Lower leg skin (tissue), 4 donors: ENCODE measurements around the gene HOXC9. TPM values are rescaled to one million over a fixed set of nuclear protein-coding genes. Genes with fewer than 3 reads are reported as not detected.

Experiments
- DNase-seq, 2 donors: peaks; one replicate each; pipeline ENCODE4 v3.0.0-alpha.2; 2019; ENCODE audit warnings: low spot score in 2 of 2
- H3K4me3 ChIP-seq: fragments of 200-600 bp; sonication (generic); 2 replicates; pipeline ENCODE4 v1.5.1; 2017; ENCODE audit warnings: mild to moderate bottlenecking, low read depth; ENCODE audit not compliant: poor library complexity, severe bottlenecking
- CTCF ChIP-seq, 3 donors: fragments of 450-650 bp; IDR thresholded peaks; one replicate each; pipeline ENCODE4 v1.5.1; 2016; ENCODE audit warnings: antibody characterized with exemption in 3 of 3, mild to moderate bottlenecking in 3 of 3, moderate library complexity in 2 of 3
- POLR2A ChIP-seq, 2 donors: fragments of 450-650 bp; IDR thresholded peaks; one replicate each; pipeline ENCODE4 v1.6.1; 2016 to 2017; ENCODE audit warnings: antibody characterized with exemption in 2 of 2, mild to moderate bottlenecking in 1 of 2, moderate library complexity in 1 of 2
- WGBS, 2 donors: methylation state at CpG; one replicate each; pipeline ENCODE4 v1.1.5; 2018; 5-methylcytosine and 5-hydroxymethylcytosine counted together
- intact Hi-C: fragments of 100-400 bp; cut with DNase I; formaldehyde crosslinking; loops from one replicate; pipeline ENCODE4 v1.15.0; 2023; ENCODE audit warnings: low total_unique reads
- total RNA-seq, 4 donors: library from RNA; depleted of rRNA; stranded (reverse); fragments of >200 nt; gene quantifications; one replicate each; pipeline ENCODE4 v1.1.0, GENCODE V29; 2016

The HOXC9 gene
- total RNA-seq, 4 donors from 2014 or later = 9.6 to 16.8 (median 11.7) TPM

DNA sequence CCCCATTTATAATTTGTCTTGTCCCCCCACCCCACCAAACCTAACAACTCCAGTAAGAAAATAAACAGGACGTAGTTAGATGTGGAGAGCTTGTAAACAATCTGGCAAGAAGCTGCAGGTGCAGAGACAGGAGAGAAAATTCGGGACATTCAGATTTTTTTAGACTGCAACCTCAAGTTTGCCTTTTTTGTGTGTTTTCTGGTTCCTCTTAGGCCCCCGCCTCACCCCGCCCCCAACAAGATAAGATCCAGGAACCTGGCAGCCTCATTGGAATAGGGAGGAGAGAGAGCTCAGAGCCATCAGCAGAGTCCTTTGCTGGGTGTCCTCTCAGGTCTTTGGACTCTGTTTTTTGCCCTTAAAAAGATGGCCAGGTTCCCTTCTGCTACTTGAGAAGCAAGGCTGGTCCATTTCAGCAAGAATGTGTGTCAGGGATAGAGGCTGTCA is 12.2 kb upstream of the HOXC9 start:
- WGBS, 2 donors = 14 to 15% methylated on average over 4 of the region's 4 CpGs
- TF ChIP-seq POLR2A (IDR thresholded peaks at IDR 0.05) (no peak), CTCF (IDR thresholded peaks at IDR 0.05) (no peak)
- intact Hi-C loops = no loop called here
- no peak for DNase-seq
- no peak overlapping the region for H3K4me3 ChIP-seq

DNA sequence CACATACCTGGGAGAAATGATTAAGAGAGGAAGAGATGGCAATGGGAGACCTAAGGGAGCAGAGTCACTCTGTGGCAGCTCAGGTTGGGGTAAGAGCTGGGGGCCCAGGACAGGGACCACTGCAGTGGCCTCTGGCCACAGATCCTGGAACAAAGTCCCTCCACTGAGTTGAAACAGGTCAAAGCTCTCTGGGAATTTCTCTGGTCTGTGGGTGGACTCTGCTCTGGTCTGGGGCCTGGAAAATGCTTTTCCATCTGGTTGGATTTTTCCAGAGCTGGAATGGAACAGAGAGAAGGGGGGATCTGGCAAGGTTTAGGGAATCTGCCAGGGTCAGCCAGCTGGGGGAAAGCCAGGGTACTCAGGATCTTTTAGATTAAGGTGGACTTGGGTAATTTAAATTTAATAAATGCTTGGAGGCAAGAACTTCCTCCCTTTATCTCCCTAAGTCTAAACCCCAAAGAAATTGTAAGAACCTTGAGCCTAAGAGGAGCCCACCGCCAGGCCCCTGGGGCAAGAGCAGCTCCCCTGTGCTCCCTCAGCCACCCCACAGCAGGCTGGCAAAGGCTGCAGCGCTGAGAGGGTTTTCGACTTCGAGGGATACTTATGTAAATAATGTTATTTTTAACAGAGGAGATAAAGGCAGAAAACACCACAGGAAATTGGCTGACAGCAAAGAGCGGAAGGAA is 11.3 kb upstream of the HOXC9 start:
- TF ChIP-seq POLR2A (IDR thresholded peaks at IDR 0.05) = no peak
- TF ChIP-seq CTCF (IDR thresholded peaks at IDR 0.05) = no peak
- DNase-seq = no peak
- intact Hi-C loops = no loop called here
- 4 to 8% methylated on average over 5 of the region's 5 CpGs for WGBS, 2 donors
- no peak overlapping the region for H3K4me3 ChIP-seq

- WGBS, 2 donors = 5 to 13% methylated on average over 28 of the region's 28 CpGs
- no peak for DNase-seq
- intact Hi-C loops = no loop called here
- TF ChIP-seq POLR2A (IDR thresholded peaks at IDR 0.05) (no peak), CTCF (IDR thresholded peaks at IDR 0.05) (no peak)
- no peak overlapping the region for H3K4me3 ChIP-seq
Observed at GRCh38 chr12:53989227-53990113, 10.5 kb upstream of the HOXC9 start.

DNA sequence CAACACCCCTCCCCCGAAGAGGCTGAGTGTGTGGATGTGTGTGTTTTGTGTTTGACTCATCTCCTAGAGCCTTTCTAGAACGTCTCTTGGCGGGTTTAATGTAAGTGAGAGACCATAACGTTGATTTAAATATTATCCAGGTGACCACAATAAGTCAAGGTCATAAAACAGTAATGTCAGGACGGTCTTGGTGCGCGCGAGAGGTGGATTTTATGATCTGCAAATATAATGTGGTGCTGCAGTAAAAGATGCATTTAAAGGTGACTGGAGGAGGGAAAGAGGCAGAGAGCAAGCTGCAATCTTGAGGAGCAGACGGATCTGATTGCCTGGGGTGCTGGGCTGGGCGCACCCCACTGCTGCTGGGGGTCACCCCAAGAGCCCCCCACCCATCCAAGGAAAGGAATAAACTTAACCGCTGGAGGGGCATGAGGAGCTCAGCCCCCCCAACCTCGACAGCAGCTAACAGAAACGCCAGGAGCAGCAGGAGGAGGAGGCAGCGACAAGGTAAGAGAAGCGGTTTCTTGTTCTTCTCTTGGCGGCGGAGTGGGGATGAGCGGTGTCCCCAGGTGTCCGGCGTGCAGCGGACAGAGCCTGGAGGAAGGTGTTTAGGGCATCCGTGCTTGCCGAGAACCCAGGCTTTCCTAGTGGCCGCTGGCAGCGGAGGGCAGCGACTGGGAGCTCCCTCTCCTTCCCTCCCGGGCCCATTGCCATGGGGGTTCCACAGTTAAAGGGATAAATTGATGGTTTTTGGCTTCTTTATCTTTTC is 9.5 kb upstream of the HOXC9 start:
- 31 to 42% methylated on average over 26 to 27 of the region's 27 CpGs for WGBS, 2 donors
- intact Hi-C loops = no loop called here
- TF ChIP-seq POLR2A (IDR thresholded peaks at IDR 0.05) (no peak), CTCF (IDR thresholded peaks at IDR 0.05) (no peak)
- DNase-seq = no peak
- H3K4me3 ChIP-seq = no peak overlapping the region

GRCh38 chr12:53991077-53991460 is 8.9 kb upstream of the HOXC9 start:
- H3K4me3 ChIP-seq = no peak overlapping the region
- intact Hi-C loops = no loop called here
- 12 to 25% methylated on average over 8 of the region's 8 CpGs for WGBS, 2 donors
- no peak for TF ChIP-seq CTCF (IDR thresholded peaks at IDR 0.05)
- TF ChIP-seq POLR2A (IDR thresholded peaks at IDR 0.05) = no peak
- peak; percentile 79 to 92 for DNase-seq
